ENCODE measurements around the gene NEURL1B. TPM values are rescaled to one million over a fixed set of nuclear protein-coding genes. Genes with fewer than 3 reads are reported as not detected.
"Not testable (repeated sequence)": the region's sequence is repeated elsewhere in the genome, so short reads cannot be mapped to it uniquely, and the experiment has no call there.

The NEURL1B gene
- total RNA-seq, 6 experiments from 2014 or later, result 4.9 to 9.8 (median 6.4) TPM

DNA sequence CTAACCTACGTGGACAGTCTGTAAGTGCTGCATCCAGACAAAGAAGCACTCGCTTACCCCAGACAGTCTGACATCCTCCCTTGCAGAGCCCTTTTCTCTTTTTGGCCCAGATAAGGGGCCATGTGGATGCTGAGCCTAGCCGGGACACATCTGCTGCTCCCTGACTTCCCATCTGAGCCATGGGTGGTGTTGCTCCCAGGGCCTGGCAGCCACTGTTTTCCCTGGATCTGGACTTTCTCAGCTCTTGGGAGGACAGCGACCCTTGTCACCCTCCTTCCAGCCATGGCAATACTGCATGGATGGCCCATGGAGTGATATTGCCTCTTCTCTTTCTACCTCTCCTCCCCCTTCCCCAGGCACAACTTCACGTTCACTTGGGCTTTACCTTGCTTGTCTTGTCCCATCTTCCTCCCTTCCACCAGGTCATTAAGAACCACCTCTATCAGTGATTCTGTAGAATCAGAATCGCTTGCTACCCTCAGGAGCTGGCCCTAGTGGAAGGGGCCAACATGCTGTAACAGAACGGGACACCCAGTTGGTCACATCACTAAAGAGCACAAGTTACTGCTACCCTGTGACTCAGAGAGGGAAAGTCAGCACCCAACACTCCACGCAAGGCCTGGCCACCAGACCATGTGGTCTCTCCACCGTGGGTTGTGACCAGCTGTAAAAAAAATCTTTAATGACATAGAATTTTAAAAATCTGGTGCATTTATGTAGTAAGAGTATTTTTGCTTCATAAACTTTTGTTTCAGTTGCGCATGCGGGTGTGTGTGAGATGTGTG is 4.4 kb downstream of the NEURL1B start:
- 80% methylated on average over 7 of the region's 11 CpGs for WGBS (ENCODE audit: insufficient coverage, low coverage, low lambda C conversion rate, missing lambda C conversion rate)
- H3K4me3 ChIP-seq, result no peak overlapping the region
- no peaks in the 10 kb centered on the region for H3K36me3 ChIP-seq
- ATAC-seq, result no peak
- no peak for DNase-seq
- H3K27me3 ChIP-seq, result no peaks in the 10 kb centered on the region
- TF ChIP-seq POLR2A (IDR thresholded peaks at IDR 0.05), result no peak
- TF ChIP-seq, protein P1, sequence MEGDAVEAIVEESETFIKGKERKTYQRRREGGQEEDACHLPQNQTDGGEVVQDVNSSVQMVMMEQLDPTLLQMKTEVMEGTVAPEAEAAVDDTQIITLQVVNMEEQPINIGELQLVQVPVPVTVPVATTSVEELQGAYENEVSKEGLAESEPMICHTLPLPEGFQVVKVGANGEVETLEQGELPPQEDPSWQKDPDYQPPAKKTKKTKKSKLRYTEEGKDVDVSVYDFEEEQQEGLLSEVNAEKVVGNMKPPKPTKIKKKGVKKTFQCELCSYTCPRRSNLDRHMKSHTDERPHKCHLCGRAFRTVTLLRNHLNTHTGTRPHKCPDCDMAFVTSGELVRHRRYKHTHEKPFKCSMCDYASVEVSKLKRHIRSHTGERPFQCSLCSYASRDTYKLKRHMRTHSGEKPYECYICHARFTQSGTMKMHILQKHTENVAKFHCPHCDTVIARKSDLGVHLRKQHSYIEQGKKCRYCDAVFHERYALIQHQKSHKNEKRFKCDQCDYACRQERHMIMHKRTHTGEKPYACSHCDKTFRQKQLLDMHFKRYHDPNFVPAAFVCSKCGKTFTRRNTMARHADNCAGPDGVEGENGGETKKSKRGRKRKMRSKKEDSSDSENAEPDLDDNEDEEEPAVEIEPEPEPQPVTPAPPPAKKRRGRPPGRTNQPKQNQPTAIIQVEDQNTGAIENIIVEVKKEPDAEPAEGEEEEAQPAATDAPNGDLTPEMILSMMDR (IDR thresholded peaks at IDR 0.05), result no peak
- H3K9me3 ChIP-seq, result no peaks in the 10 kb centered on the region
- no peak overlapping the region for H3K27ac ChIP-seq
- peaks cover 0 to 5% (median 4%) of the 10 kb centered on the region in 4 donors for H3K4me1 ChIP-seq
- intact Hi-C loops (cut with DNase I), result no loop called here

DNA sequence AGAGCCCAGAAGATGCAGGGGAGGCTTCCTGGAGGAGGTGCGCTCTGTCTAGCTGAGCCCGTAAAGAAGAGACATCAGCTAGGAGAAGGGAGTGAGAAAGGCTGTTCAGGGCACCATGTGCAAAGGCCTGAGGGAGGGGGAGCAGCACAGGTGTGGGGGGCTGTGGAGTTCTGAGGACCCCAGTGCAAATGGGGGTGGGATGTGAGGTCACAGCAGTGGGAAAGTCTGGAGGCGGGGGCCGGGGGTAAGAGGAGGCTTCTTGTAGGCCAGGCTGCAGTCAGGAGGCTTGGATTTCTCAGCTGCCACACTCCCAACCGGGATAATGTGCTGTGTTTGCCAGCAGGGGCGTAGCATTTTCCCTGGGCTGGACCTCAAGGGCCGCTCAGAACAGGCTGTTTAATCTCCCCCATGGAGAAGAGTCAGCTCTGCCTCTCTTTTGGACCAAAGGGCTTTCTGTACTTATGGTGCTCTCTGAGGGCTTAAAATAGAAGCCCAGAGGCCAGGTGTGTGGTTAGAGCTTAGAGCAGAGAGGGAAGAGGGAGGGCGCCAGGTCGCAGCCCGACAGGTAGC is 5.7 kb downstream of the NEURL1B start:
- 87% methylated on average over 3 of the region's 10 CpGs for WGBS (ENCODE audit: insufficient coverage, low coverage, low lambda C conversion rate, missing lambda C conversion rate)
- H3K4me3 ChIP-seq, result no peak overlapping the region
- intact Hi-C loops (cut with DNase I), result no loop called here
- H3K36me3 ChIP-seq, result no peaks in the 10 kb centered on the region
- no peaks in the 10 kb centered on the region for H3K4me1 ChIP-seq
- no peaks in the 10 kb centered on the region for H3K27me3 ChIP-seq
- no peaks in the 10 kb centered on the region for H3K9me3 ChIP-seq
- TF ChIP-seq POLR2A (IDR thresholded peaks at IDR 0.05), result no peak
- TF ChIP-seq, protein P1 (IDR thresholded peaks at IDR 0.05), result no peak
- ATAC-seq (peak in 1 of 4 donors; percentile 5), DNase-seq (no peak)
- H3K27ac ChIP-seq, result no peak overlapping the region

DNA sequence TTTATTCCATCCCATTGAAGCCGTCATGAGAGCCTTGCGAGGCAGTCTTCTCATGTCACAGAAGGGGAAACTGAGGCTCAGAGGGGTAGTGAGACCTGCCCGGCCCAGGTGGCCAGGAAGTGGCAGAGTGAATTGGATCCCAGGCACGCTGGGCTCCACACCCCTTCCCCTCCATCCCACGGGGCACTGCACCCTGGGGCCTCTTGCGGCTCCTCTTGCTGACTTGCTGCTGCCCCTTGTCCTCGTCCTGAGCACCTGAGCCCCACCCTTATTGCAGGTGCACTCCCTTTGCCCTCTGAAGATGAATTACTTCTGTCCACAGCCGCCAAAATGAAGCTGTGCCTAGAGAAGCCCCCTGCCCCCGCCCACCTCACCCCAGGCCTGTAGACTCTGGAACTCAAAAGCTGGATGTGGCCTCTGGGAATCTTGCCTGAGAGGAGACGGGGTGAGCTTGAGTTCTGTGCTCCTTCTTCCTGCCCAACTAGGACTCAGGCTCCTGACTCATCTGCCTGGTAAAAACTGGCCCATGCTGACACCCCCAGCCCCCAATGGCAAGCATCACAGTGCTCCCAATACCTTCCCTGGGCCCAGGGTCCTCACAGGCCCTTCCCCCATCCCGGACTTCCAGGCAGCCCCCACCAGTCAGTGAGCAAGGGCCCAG is 6.4 kb downstream of the NEURL1B start:
- no peak for TF ChIP-seq POLR2A (IDR thresholded peaks at IDR 0.05)
- TF ChIP-seq, protein P1 (IDR thresholded peaks at IDR 0.05), result no peak

DNA sequence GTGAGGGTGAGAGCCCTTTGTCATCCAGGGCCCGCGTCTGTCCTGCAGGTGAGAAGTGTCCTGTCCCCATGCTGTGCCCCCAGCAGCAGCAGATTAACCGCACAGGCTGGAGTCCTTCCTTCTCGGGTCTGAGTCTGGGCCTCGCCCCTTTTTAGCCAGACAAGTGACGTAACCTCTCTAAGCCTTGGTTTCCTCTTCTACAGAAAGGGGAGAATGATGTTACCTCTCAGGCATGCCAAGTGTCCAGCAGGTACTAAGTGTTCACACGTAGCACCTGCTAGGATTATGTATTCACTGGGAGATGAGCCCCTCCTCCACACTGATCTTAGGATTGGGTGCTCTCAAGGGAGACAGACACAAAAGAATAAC is 6.9 kb downstream of the NEURL1B start:
- no peak overlapping the region for H3K27ac ChIP-seq
- no peaks in the 10 kb centered on the region for H3K36me3 ChIP-seq
- DNase-seq (no peak), ATAC-seq (peak in 1 of 4 donors; percentile 17)
- 46% methylated on average over 2 of the region's 7 CpGs for WGBS (ENCODE audit: insufficient coverage, low coverage, low lambda C conversion rate, missing lambda C conversion rate)
- no peaks in the 10 kb centered on the region for H3K27me3 ChIP-seq
- no peak overlapping the region for H3K4me3 ChIP-seq
- H3K4me1 ChIP-seq, result no peaks in the 10 kb centered on the region
- H3K9me3 ChIP-seq, result no peaks in the 10 kb centered on the region
- TF ChIP-seq POLR2A (IDR thresholded peaks at IDR 0.05), result no peak
- intact Hi-C loops (cut with DNase I), result no loop called here

More for the DNA sequence above, 6.4 kb downstream of the NEURL1B start:
- Histone ChIP-seq H3K4me3 (no peak overlapping the region), H3K9me3 (no peaks in the 10 kb centered on the region), H3K4me1 (no peaks in the 10 kb centered on the region), H3K27ac (peak overlapping the region in 1 of 3 donors; percentile 43), H3K27me3 (no peaks in the 10 kb centered on the region), H3K36me3 (no peaks in the 10 kb centered on the region)
- ATAC-seq (no peak), DNase-seq (no peak)
- no CpG with 5 or more reads among the region's 11 CpGs for WGBS (ENCODE audit: insufficient coverage, low coverage, low lambda C conversion rate, missing lambda C conversion rate)
- intact Hi-C loops (cut with DNase I), result no loop called here

DNA sequence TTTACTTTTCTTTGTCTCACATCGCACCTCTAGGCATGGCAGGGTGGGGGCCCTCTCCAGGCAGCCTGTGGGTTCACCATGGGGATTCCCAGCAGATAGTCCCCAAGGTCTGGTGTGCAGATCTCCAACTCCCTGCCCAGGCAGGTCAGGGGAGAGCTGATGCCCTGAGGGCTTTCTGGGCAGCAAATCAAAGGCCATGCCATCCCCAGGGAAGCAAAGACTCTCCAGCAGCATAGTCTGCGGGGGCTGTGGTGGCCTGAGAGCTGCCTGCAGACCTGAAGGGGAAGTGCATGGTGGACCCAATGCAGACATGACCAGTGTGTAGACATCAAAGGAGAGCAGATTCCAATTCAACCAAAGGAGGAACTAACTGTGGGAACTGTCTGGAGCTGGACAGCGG is 7.7 kb downstream of the NEURL1B start:
- Histone ChIP-seq H3K36me3 (no peaks in the 10 kb centered on the region), H3K4me3 (no peak overlapping the region), H3K4me1 (no peaks in the 10 kb centered on the region), H3K9me3 (no peaks in the 10 kb centered on the region), H3K27me3 (no peaks in the 10 kb centered on the region), H3K27ac (no peak overlapping the region)
- ATAC-seq (no peak), DNase-seq (no peak)
- WGBS (ENCODE audit: insufficient coverage, low coverage, low lambda C conversion rate, missing lambda C conversion rate), result 100% methylated on average over 1 of the region's 3 CpGs
- intact Hi-C loops (cut with DNase I), result no loop called here
- TF ChIP-seq, protein P1 (IDR thresholded peaks at IDR 0.05), result no peak
- TF ChIP-seq POLR2A (IDR thresholded peaks at IDR 0.05), result no peak

DNA sequence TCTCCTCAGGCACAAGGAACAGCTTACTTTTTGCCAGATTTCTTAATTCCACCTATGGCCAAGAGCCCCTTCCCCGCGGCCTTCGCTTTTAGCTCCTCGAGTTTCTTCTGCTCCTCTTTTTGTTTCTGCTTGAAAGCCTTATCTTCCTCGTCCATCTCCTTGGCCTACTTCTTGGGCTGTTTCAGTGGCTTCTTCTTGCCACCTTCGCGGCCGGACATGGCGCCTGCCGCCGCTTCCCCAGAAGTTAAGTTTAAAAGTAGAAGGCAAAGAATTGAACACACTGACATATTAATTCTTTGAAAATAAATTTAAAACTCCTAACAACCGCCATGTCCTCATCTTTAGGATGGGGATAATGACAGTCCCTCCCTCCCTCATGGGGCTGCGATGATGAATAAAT is 15.4 kb downstream of the NEURL1B start:
- H3K4me1 ChIP-seq, result peaks cover 0 to 28% (median 14%) of the 10 kb centered on the region in 4 donors
- H3K9me3 ChIP-seq; DNase-seq; H3K27me3 ChIP-seq; H3K27ac ChIP-seq; H3K36me3 ChIP-seq; intact Hi-C loops (cut with DNase I); ATAC-seq; H3K4me3 ChIP-seq: not testable (repeated sequence)
- WGBS (ENCODE audit: insufficient coverage, low coverage, low lambda C conversion rate, missing lambda C conversion rate), result 88% methylated on average over 13 of the region's 13 CpGs

DNA sequence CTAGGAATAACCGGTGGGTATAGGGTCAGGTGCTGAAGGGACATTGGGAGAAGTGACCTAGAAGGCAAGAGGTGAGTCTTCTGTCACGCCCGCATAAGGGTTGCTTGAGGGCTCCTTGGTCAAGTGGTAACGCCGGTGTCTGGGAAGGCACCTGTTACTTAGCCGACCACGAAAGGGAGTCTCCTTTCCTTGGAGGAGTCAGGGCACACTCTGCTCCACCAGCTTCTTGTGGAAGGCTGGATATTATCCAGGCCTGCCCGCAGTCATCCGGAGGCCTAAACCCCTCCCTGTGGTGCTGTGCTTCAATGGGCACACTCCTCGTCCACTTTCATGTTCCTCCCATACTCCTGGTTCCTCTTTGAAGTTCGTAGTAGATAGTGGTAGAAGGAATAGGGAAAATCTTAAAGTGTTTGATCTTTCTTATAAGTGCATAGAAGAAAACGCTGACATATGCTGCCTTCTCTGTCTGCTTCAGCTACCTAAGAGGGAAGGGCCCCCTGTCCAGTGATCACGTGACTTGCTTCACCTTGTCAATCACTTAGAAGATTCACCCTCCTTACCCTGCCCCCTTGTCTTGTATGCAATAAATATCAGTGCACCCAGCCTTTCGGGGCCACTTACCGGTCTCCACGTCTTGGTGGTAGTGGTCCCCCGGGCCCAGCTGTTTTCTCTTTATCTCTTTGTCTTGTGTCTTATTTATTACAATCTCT is 16.6 kb downstream of the NEURL1B start:
- H3K9me3 ChIP-seq; H3K27me3 ChIP-seq; intact Hi-C loops (cut with DNase I); DNase-seq; H3K36me3 ChIP-seq; ATAC-seq; H3K4me3 ChIP-seq: not testable (repeated sequence)
- peak overlapping the region in 1 of 3 donors; percentile 51 for H3K27ac ChIP-seq
- 78% methylated on average over 12 of the region's 17 CpGs for WGBS (ENCODE audit: insufficient coverage, low coverage, low lambda C conversion rate, missing lambda C conversion rate)
- H3K4me1 ChIP-seq, result peaks cover 0 to 35% (median 14%) of the 10 kb centered on the region in 4 donors

Data from right lobe of liver (tissue), 6 donors.